IMR-90 (cell line): ENCODE data around the gene FES. TPM values are rescaled to one million over a fixed set of nuclear protein-coding genes. Genes with fewer than 3 reads are reported as not detected.
A peak's percentile ranks its signal among the peaks of the same experiment; 100 is the strongest.

Source experiments
- ATAC-seq: fragments of 200-7000 bp; cut with Tn5 transposase; 2 replicates; pipeline ENCODE4 v1.9.1; 2020; ENCODE audit warnings: low read depth, mild to moderate bottlenecking, moderate library complexity
- BruUV-seq: library from RNA; stranded (reverse); fragments of 400-500 nt; replicated peaks from 2 replicates; lab custom pipeline; 2021; lab: Mats Ljungman, UMichigan
- CTCF ChIA-PET: fragments of 300-600 bp; formaldehyde crosslinking; extraction: SDS; loops from one replicate; lab custom pipeline; 2021; ENCODE audit warnings: antibody characterized with exemption; lab: Yijun Ruan, JAX
- POLR2A ChIA-PET: fragments of 300-600 bp; sonication (Branson Sonifier 250); formaldehyde crosslinking; loops from one replicate; lab custom pipeline; 2022; ENCODE audit warnings: antibody characterized with exemption; ENCODE audit not compliant: unreplicated experiment; lab: Charles Lee
- DNase-seq: peaks from one replicate; pipeline ENCODE4 v3.0.0; 2013
- H2AFZ ChIP-seq: replicated peaks from 2 replicates; pipeline ENCODE3; 2013; ENCODE audit warnings: low read length, mild to moderate bottlenecking; ENCODE audit not compliant: poor library complexity
- H2AK5ac ChIP-seq: 2 replicates; pipeline ENCODE4 v1.6.1; 2013; ENCODE audit warnings: low read depth, low read length, inconsistent platforms
- H2AK9ac ChIP-seq: replicated peaks from 2 replicates; pipeline ENCODE3; 2013; ENCODE audit warnings: mild to moderate bottlenecking, low read depth, low read length, moderate library complexity; ENCODE audit not compliant: poor library complexity
- H2BK120ac ChIP-seq: 2 replicates; pipeline ENCODE4 v1.6.1; 2013; ENCODE audit warnings: low read depth, low read length, inconsistent platforms
- H2BK15ac ChIP-seq: 3 replicates; pipeline ENCODE4 v1.6.1; 2013; ENCODE audit warnings: low read depth, low read length, inconsistent platforms
- H2BK20ac ChIP-seq: 2 replicates; pipeline ENCODE4 v1.6.1; 2013; ENCODE audit warnings: low read depth, mild to moderate bottlenecking, inconsistent platforms, low read length, moderate library complexity
- H2BK5ac ChIP-seq: 2 replicates; pipeline ENCODE4 v1.6.1; 2013; ENCODE audit warnings: mild to moderate bottlenecking, low read depth, low read length, inconsistent platforms; ENCODE audit not compliant: poor library complexity, severe bottlenecking
- H3K14ac ChIP-seq: replicated peaks from 2 replicates; pipeline ENCODE4 v1.6.1; 2013; ENCODE audit warnings: low read depth, low read length, inconsistent platforms
- H3K18ac ChIP-seq: 2 replicates; pipeline ENCODE4 v1.6.1; 2013; ENCODE audit warnings: low read depth, low read length, control low read depth
- H3K23ac ChIP-seq: 2 replicates; pipeline ENCODE4 v1.6.1; 2013; ENCODE audit warnings: low read depth, low read length, inconsistent platforms
- H3K27ac ChIP-seq: 2 replicates; pipeline ENCODE4 v1.5.1; 2013; ENCODE audit warnings: mild to moderate bottlenecking, control low read depth, low read length; ENCODE audit not compliant: insufficient read depth
- H3K27me3 ChIP-seq: 2 replicates; pipeline ENCODE4 v1.6.1; 2013; ENCODE audit warnings: low read length; ENCODE audit not compliant: control insufficient read depth, insufficient read depth
- H3K36me3 ChIP-seq: 2 replicates; pipeline ENCODE4 v1.6.1; 2013; ENCODE audit warnings: low read length, mixed read lengths; ENCODE audit not compliant: control insufficient read depth, insufficient read depth
- H3K4ac ChIP-seq: 2 replicates; pipeline ENCODE4 v1.6.1; 2013; ENCODE audit warnings: low read depth, low read length, inconsistent platforms
- H3K4me1 ChIP-seq: 2 replicates; pipeline ENCODE4 v1.6.1; 2013; ENCODE audit warnings: low read length, mixed read lengths; ENCODE audit not compliant: control insufficient read depth, insufficient read depth
- H3K4me2 ChIP-seq: 2 replicates; pipeline ENCODE4 v1.6.1; 2013; ENCODE audit warnings: low read depth, mild to moderate bottlenecking, control low read depth, low read length, moderate library complexity
- H3K4me3 ChIP-seq: 2 replicates; pipeline ENCODE4 v1.5.1; 2013; ENCODE audit warnings: low read depth, mild to moderate bottlenecking, control low read depth, low read length, moderate library complexity; ENCODE audit not compliant: insufficient read depth
- H3K56ac ChIP-seq: 2 replicates; pipeline ENCODE4 v1.6.1; 2013; ENCODE audit warnings: low read length, inconsistent platforms; ENCODE audit not compliant: insufficient read depth; ENCODE audit errors: extremely low read depth
- H3K79me1 ChIP-seq, 2 experiments: 2 replicates each; pipeline ENCODE4 v1.6.1; 2013; ENCODE audit warnings: low read length in 2 of 2, inconsistent platforms in 1 of 2, low read depth in 1 of 2
- H3K9ac ChIP-seq: 2 replicates; pipeline ENCODE4 v1.6.1; 2013; ENCODE audit warnings: low read depth, low read length, control low read depth
- H3K9me1 ChIP-seq: 2 replicates; pipeline ENCODE4 v1.6.1; 2013; ENCODE audit warnings: low read length, inconsistent platforms; ENCODE audit not compliant: insufficient read depth
- H3K9me3 ChIP-seq: 2 replicates; pipeline ENCODE4 v1.6.1; 2013; ENCODE audit warnings: low read length; ENCODE audit not compliant: control insufficient read depth, insufficient read depth
- H4K20me1 ChIP-seq: 2 replicates; pipeline ENCODE4 v1.6.1; 2013; ENCODE audit warnings: low read length, inconsistent platforms; ENCODE audit not compliant: insufficient read depth
- H4K5ac ChIP-seq: 2 replicates; pipeline ENCODE4 v1.6.1; 2013; ENCODE audit warnings: mild to moderate bottlenecking, low read depth, low read length, control low read depth
- H4K8ac ChIP-seq, 2 experiments: 2 replicates each; pipeline ENCODE4 v1.6.1; 2013; ENCODE audit warnings: low read depth in 2 of 2, low read length in 2 of 2, control low read depth in 1 of 2, inconsistent platforms in 1 of 2
- H4K91ac ChIP-seq: 2 replicates; pipeline ENCODE4 v1.6.1; 2013; ENCODE audit warnings: low read depth, low read length, inconsistent platforms; ENCODE audit not compliant: insufficient read depth
- BHLHE40 ChIP-seq: fragments of 150-350 bp; IDR thresholded peaks from 2 replicates; pipeline ENCODE4 v1.6.1; 2016; ENCODE audit warnings: mild to moderate bottlenecking, low read depth, low read length
- CEBPB ChIP-seq: IDR thresholded peaks from 2 replicates; pipeline ENCODE4 v1.6.1; 2012; ENCODE audit warnings: low read depth, low read length, improper control_type of control experiment
- CHD1 ChIP-seq: IDR thresholded peaks from 2 replicates; pipeline ENCODE4 v1.6.1; 2012; ENCODE audit warnings: low read depth, low read length, improper control_type of control experiment
- CTCF ChIP-seq: conservative IDR thresholded peaks from 2 replicates; pipeline ENCODE4 v1.5.1; 2012; ENCODE audit warnings: mild to moderate bottlenecking, low read depth, low read length, improper control_type of control experiment
- ELK1 ChIP-seq: fragments of 150-350 bp; IDR thresholded peaks from 2 replicates; pipeline ENCODE4 v1.6.1; 2016; ENCODE audit warnings: low read depth, mild to moderate bottlenecking, low read length, moderate library complexity, borderline replicate concordance
- FOS ChIP-seq: fragments of 150-350 bp; IDR thresholded peaks from 2 replicates; pipeline ENCODE4 v1.6.1; 2016; ENCODE audit warnings: low read depth, low read length
- MAFK ChIP-seq: IDR thresholded peaks from 2 replicates; pipeline ENCODE4 v1.6.1; 2012; ENCODE audit warnings: low read depth, low read length, improper control_type of control experiment
- MAZ ChIP-seq: IDR thresholded peaks from 2 replicates; pipeline ENCODE4 v1.6.1; 2012; ENCODE audit warnings: low read depth, mild to moderate bottlenecking, low read length, improper control_type of control experiment, moderate library complexity, borderline replicate concordance
- MXI1 ChIP-seq: IDR thresholded peaks from 2 replicates; pipeline ENCODE4 v1.6.1; 2012; ENCODE audit warnings: low read depth, mild to moderate bottlenecking, low read length, moderate library complexity, borderline replicate concordance
- NFE2L2 ChIP-seq: fragments of 150-350 bp; IDR thresholded peaks from 2 replicates; pipeline ENCODE4 v1.6.1; 2016; ENCODE audit warnings: low read depth, mild to moderate bottlenecking, low read length
- POLR2A ChIP-seq: IDR thresholded peaks from 2 replicates; pipeline ENCODE4 v1.6.1; 2012; ENCODE audit warnings: mild to moderate bottlenecking, low read depth, low read length
- RAD21 ChIP-seq: IDR thresholded peaks from 2 replicates; pipeline ENCODE4 v1.6.1; 2012; ENCODE audit warnings: low read length, improper control_type of control experiment
- RCOR1 ChIP-seq: IDR thresholded peaks from 2 replicates; pipeline ENCODE4 v1.6.1; 2012; ENCODE audit warnings: mild to moderate bottlenecking, low read length, improper control_type of control experiment; ENCODE audit not compliant: insufficient replicate concordance
- RFX5 ChIP-seq: IDR thresholded peaks from 2 replicates; pipeline ENCODE4 v1.8.0; 2012; ENCODE audit warnings: low read depth, mild to moderate bottlenecking, low read length, moderate library complexity
- SMC3 ChIP-seq: fragments of 150-350 bp; IDR thresholded peaks from 2 replicates; pipeline ENCODE4 v1.6.1; 2016; ENCODE audit warnings: low read depth, mild to moderate bottlenecking, antibody characterized with exemption, low read length, moderate library complexity
- USF2 ChIP-seq: fragments of 150-350 bp; IDR thresholded peaks from 2 replicates; pipeline ENCODE4 v1.6.1; 2017; ENCODE audit warnings: mild to moderate bottlenecking, antibody characterized with exemption, low read length, low read depth
- WGBS, 2 experiments: methylation state at CpG; one replicate each; pipeline versions ENCODE4 v1.1.5 to v1.1.7; 2013; ENCODE audit warnings: missing lambda C conversion rate in 2 of 2; ENCODE audit not compliant: insufficient read length in 1 of 2; ENCODE audit errors: extremely low coverage in 2 of 2; 5-methylcytosine and 5-hydroxymethylcytosine counted together
- dilution Hi-C: fragments of 300-500 bp; cut with HindIII; formaldehyde crosslinking; loops from one replicate; pipeline ENCODE4 v1.14.3; 2018; ENCODE audit warnings: low sequenced_read_pairs; ENCODE audit not compliant: unreplicated experiment
- in situ Hi-C: fragments of 300-500 bp; cut with MboI; formaldehyde crosslinking; loops from 3 replicates; pipeline ENCODE4 v1.14.3; 2019; ENCODE audit warnings: low sequenced_read_pairs, inconsistent platforms, mixed read lengths
- intact Hi-C: fragments of 100-400 bp; cut with micrococcal nuclease; formaldehyde crosslinking; loops from 2 replicates; pipeline ENCODE4 v1.10.0; 2022
- polyA plus RNA-seq, 3 experiments: library from polyadenylated mRNA; depleted of rRNA; stranded (reverse); fragments of >200 nt; gene quantifications; 2 replicates each; pipeline ENCODE4 v1.2.3, GENCODE V29; 2012; ENCODE audit warnings: low replicate concordance in 1 of 3
- total RNA-seq: library from RNA; depleted of rRNA; stranded (reverse); fragments of >200 nt; gene quantifications from 2 replicates; pipeline ENCODE4 v1.2.3, GENCODE V29; 2012

FES gene
- total and polyA plus RNA-seq, 2 of the 4 experiments (the other 2 are of a cell fraction), result 10.5 to 11.7 TPM

DNA sequence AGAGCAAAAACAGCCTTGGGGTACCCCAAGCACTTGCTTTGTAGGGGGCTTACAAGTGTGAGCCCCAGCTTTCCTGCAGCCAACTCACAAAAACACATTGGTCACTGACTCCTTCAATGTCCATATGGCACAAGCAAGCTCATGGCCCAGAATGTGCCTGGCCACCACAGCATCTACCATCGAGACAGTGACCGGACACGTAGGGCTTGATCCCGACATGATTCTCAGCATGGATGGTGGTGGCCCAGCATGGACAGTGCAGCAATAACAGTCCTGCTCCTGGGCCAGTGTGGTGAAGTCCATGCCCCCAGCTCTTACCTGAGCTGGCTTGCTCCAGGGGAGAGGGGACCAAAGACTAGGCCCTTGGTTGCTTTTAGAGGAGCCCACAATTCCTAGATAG, 56.7 kb downstream of the FES start:
- no peak overlapping the region for H2BK120ac ChIP-seq
- peaks cover 23 to 32% of the 10 kb centered on the region in 2 experiments for H3K79me1 ChIP-seq
- H2BK15ac ChIP-seq, result no peak overlapping the region
- H3K4ac ChIP-seq, result no peak overlapping the region
- no peak overlapping the region for H2AK5ac ChIP-seq
- no peak overlapping the region for H3K14ac ChIP-seq
- dilution Hi-C loops, result no loop called here
- no peak for DNase-seq
- H2AK9ac ChIP-seq, result no peak overlapping the region
- intact Hi-C loops, result no loop called here
- H3K4me3 ChIP-seq, result no peak overlapping the region
- H3K4me1 ChIP-seq, result peaks cover 4% of the 10 kb centered on the region; the same call in 1 of the 2 replicates
- no peak overlapping the region for H2BK20ac ChIP-seq
- in situ Hi-C loops, result no loop called here
- H3K27ac ChIP-seq, result no peak overlapping the region
- no peak for ATAC-seq
- no TSS peak for BruUV-seq
- H4K91ac ChIP-seq, result no peak overlapping the region
- ChIA-PET CTCF (no interaction called here), POLR2A (no interaction called here)
- H2AFZ ChIP-seq, result peak overlapping the region; percentile 41
- peaks cover 12% of the 10 kb centered on the region; the same call in 1 of the 2 replicates for H3K9me1 ChIP-seq
- H4K5ac ChIP-seq, result no peak overlapping the region
- no peak overlapping the region for H3K23ac ChIP-seq
- no peak overlapping the region for H3K56ac ChIP-seq
- no peak overlapping the region for H4K8ac ChIP-seq
- H3K9ac ChIP-seq, result no peak overlapping the region
- no peak for TF ChIP-seq NFE2L2
- no peak for TF ChIP-seq RAD21
- TF ChIP-seq SMC3, result no peak
- no peak for TF ChIP-seq MXI1
- TF ChIP-seq CTCF, result no peak
- no peak for TF ChIP-seq FOS
- no peak for TF ChIP-seq USF2
- no peak for TF ChIP-seq RFX5
- TF ChIP-seq CEBPB, result no peak
- TF ChIP-seq MAZ, result no peak
- TF ChIP-seq CHD1, result no peak
- TF ChIP-seq POLR2A, result no peak
- TF ChIP-seq BHLHE40, result no peak
- no peak for TF ChIP-seq MAFK
- TF ChIP-seq ELK1, result no peak
- no peak for TF ChIP-seq RCOR1
- H3K4me2 ChIP-seq, result no peak overlapping the region
- H4K20me1 ChIP-seq, result peaks cover 3% of the 10 kb centered on the region; the same call in 1 of the 2 replicates
- H2BK5ac ChIP-seq, result no peak overlapping the region
- no peak overlapping the region for H3K18ac ChIP-seq
- H3K9me3 ChIP-seq, result no peaks in the 10 kb centered on the region
- peaks cover 59% of the 10 kb centered on the region for H3K36me3 ChIP-seq
- 96% methylated on average over 4 of the region's 4 CpGs; no CpG with 5 or more reads in 1 of the 2 experiments for WGBS, 2 experiments
- H3K27me3 ChIP-seq, result no peaks in the 10 kb centered on the region
